Hindlimb muscle (tissue), 1 donor: Measurements from ENCODE around the gene KCNK3. TPM values are rescaled to one million over a fixed set of nuclear protein-coding genes. Genes with fewer than 3 reads are reported as not detected.
"Not testable (repeated sequence)": the region's sequence is repeated elsewhere in the genome, so short reads cannot be mapped to it uniquely, and the experiment has no call there.

ENCODE experiments used
- DNase-seq: peaks from one replicate; pipeline ENCODE4 v3.0.0-alpha.2; 2013
- polyA plus RNA-seq: library from polyadenylated mRNA; unstranded; fragments of 120-200 nt; gene quantifications from one replicate; pipeline ENCODE4 v1.2.1, GENCODE V29; 2013; ENCODE audit not compliant: insufficient read length

The KCNK3 gene
- polyA plus RNA-seq: 1.5 TPM

GRCh38 chr2:26692279-26692896 is at the start of gene KCNK3:
Gene KCNK3 (plus strand): TSS chr2:26692722. CDS start chr2:26692876, 154 bp downstream.
- DNase-seq: peak; percentile 56

GRCh38 chr2:26644188-26644835 is 48.2 kb upstream of the KCNK3 start:
- no peak for DNase-seq

GRCh38 chr2:26645762-26646161 is 46.8 kb upstream of the KCNK3 start:
- no peak for DNase-seq

- DNase-seq: no peak
These were observed 45.4 kb upstream of the KCNK3 start for GRCh38 chr2:26646986-26647672.

GRCh38 chr2:26647981-26648380 is 44.5 kb upstream of the KCNK3 start:
- DNase-seq: no peak

GRCh38 chr2:26648516-26648915 is 44.0 kb upstream of the KCNK3 start:
- no peak for DNase-seq

- DNase-seq: no peak
These were observed 43.2 kb upstream of the KCNK3 start for GRCh38 chr2:26649322-26649721.

GRCh38 chr2:26649992-26650712 is 42.4 kb upstream of the KCNK3 start:
- DNase-seq: no peak

- no peak for DNase-seq
These were observed 41.6 kb upstream of the KCNK3 start for GRCh38 chr2:26650713-26651469.

- DNase-seq: no peak
These were observed 41.1 kb upstream of the KCNK3 start for GRCh38 chr2:26651470-26651771.

GRCh38 chr2:26651799-26652198 is 40.7 kb upstream of the KCNK3 start:
- DNase-seq: no peak

GRCh38 chr2:26652361-26653041 is 40.0 kb upstream of the KCNK3 start:
- peak; percentile 80 for DNase-seq

GRCh38 chr2:26653207-26654060 is 39.1 kb upstream of the KCNK3 start:
- no peak for DNase-seq

GRCh38 chr2:26654061-26654340 is 38.5 kb upstream of the KCNK3 start:
- DNase-seq: no peak

GRCh38 chr2:26655120-26655519 is 37.4 kb upstream of the KCNK3 start:
- not testable (repeated sequence) for DNase-seq

GRCh38 chr2:26655611-26656195 is 36.8 kb upstream of the KCNK3 start:
- DNase-seq: no peak

- no peak for DNase-seq
These were observed 35.3 kb upstream of the KCNK3 start for GRCh38 chr2:26657265-26657664.

GRCh38 chr2:26658691-26659346 is 33.7 kb upstream of the KCNK3 start:
- no peak for DNase-seq

GRCh38 chr2:26660363-26660962 is 32.1 kb upstream of the KCNK3 start:
- no peak for DNase-seq

- DNase-seq: not testable (repeated sequence)
These were observed 27.2 kb upstream of the KCNK3 start for GRCh38 chr2:26665296-26665695.
